DOHH2 (cell line): ENCODE results near the gene TMEM30B.

Source experiments
- H3F3A ChIP-seq: fragments of 200-600 bp; sonication (generic), shearing (Covaris generic); 2 replicates; pipeline ENCODE4 v1.6.0; 2016; ENCODE audit warnings: antibody characterized with exemption, mild to moderate bottlenecking; ENCODE audit not compliant: control insufficient read depth, insufficient read depth
- H3K27ac ChIP-seq: fragments of 200-600 bp; sonication (generic); 2 replicates; pipeline ENCODE4 v1.5.1; 2014; ENCODE audit warnings: low read depth, mild to moderate bottlenecking, low read length, moderate library complexity
- H3K27me3 ChIP-seq: fragments of 200-600 bp; sonication (generic); 2 replicates; pipeline ENCODE4 v1.6.1; 2014; ENCODE audit warnings: mild to moderate bottlenecking, low read length, mixed read lengths; ENCODE audit not compliant: control insufficient read depth
- H3K36me3 ChIP-seq: fragments of 200-600 bp; sonication (generic); 2 replicates; pipeline ENCODE4 v1.6.1; 2014; ENCODE audit warnings: mild to moderate bottlenecking, low read length, moderate library complexity, mixed read lengths; ENCODE audit not compliant: control insufficient read depth
- H3K4me1 ChIP-seq: fragments of 200-600 bp; sonication (generic); 2 replicates; pipeline ENCODE4 v1.6.1; 2014; ENCODE audit warnings: mild to moderate bottlenecking, low read length, mixed read lengths; ENCODE audit not compliant: control insufficient read depth
- H3K4me2 ChIP-seq: fragments of 200-600 bp; sonication (generic); 2 replicates; pipeline ENCODE4 v1.6.0; 2014; ENCODE audit warnings: mild to moderate bottlenecking, low read length, moderate library complexity
- H3K4me3 ChIP-seq: fragments of 200-600 bp; sonication (generic); 2 replicates; pipeline ENCODE4 v1.5.1; 2014; ENCODE audit warnings: mild to moderate bottlenecking, low read length, mixed read lengths
- H3K79me2 ChIP-seq: fragments of 200-600 bp; sonication (generic); 2 replicates; pipeline ENCODE4 v1.6.1; 2014; ENCODE audit warnings: mild to moderate bottlenecking, low read length, mixed read lengths; ENCODE audit not compliant: control insufficient read depth
- H3K9me2 ChIP-seq: fragments of 200-600 bp; sonication (generic); replicated peaks from 2 replicates; pipeline ENCODE4 v1.6.1; 2014; ENCODE audit warnings: mild to moderate bottlenecking, low read length, mixed read lengths; ENCODE audit not compliant: control insufficient read depth
- H3K9me3 ChIP-seq: fragments of 200-600 bp; sonication (generic); 2 replicates; pipeline ENCODE4 v1.6.1; 2014; ENCODE audit warnings: antibody characterized with exemption, low read length, mixed read lengths; ENCODE audit not compliant: control insufficient read depth, insufficient read depth
- H4K20me1 ChIP-seq: fragments of 200-600 bp; sonication (generic); 2 replicates; pipeline ENCODE4 v1.6.0; 2014; ENCODE audit warnings: low read depth, mild to moderate bottlenecking, antibody characterized with exemption, low read length, moderate library complexity; ENCODE audit not compliant: control insufficient read depth, insufficient read depth
- EZH2phosphoT487 ChIP-seq: fragments of 200-600 bp; sonication (generic); IDR thresholded peaks from 2 replicates; pipeline ENCODE4 v1.6.1; 2017; ENCODE audit warnings: borderline replicate concordance, mild to moderate bottlenecking, antibody characterized with exemption, low read length, moderate library complexity, mixed read lengths
- TF ChIP-seq, protein P1 (sequence below): fragments of 200-600 bp; sonication (generic); IDR thresholded peaks from one replicate; pipeline ENCODE4 v1.5.1; 2014; ENCODE audit warnings: antibody characterized with exemption, mild to moderate bottlenecking, low read depth, low read length; ENCODE audit not compliant: poor library complexity, severe bottlenecking

Gene TMEM30B

DNA sequence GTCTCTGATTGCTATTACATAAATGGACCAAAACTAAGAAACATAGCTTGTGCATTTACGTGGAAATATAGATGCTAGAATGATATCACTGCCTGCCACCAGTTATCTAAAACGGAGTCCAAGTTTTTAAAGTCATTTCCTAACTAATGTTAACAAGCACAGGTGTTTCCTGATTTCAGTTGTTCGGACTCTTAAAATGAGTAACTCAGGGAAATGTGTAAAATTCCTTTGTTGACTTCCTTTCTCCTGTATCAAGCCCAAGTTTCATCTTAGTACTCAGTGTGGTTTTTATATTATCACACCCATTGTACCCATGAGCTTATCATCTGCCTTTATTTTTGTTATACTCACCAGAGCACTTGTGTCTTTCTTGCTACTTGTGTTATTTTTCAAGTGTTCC is 27.1 kb upstream of the TMEM30B start:
- H3K27ac ChIP-seq, result no peak overlapping the region
- peaks cover 5% of the 10 kb centered on the region for H3K4me1 ChIP-seq
- no peaks in the 10 kb centered on the region for H3K27me3 ChIP-seq
- H3F3A ChIP-seq, result no peaks in the 10 kb centered on the region
- H3K9me2 ChIP-seq, result no peaks in the 10 kb centered on the region
- TF ChIP-seq, protein P1, sequence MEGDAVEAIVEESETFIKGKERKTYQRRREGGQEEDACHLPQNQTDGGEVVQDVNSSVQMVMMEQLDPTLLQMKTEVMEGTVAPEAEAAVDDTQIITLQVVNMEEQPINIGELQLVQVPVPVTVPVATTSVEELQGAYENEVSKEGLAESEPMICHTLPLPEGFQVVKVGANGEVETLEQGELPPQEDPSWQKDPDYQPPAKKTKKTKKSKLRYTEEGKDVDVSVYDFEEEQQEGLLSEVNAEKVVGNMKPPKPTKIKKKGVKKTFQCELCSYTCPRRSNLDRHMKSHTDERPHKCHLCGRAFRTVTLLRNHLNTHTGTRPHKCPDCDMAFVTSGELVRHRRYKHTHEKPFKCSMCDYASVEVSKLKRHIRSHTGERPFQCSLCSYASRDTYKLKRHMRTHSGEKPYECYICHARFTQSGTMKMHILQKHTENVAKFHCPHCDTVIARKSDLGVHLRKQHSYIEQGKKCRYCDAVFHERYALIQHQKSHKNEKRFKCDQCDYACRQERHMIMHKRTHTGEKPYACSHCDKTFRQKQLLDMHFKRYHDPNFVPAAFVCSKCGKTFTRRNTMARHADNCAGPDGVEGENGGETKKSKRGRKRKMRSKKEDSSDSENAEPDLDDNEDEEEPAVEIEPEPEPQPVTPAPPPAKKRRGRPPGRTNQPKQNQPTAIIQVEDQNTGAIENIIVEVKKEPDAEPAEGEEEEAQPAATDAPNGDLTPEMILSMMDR, result no peak
- no peak for TF ChIP-seq EZH2phosphoT487
- no peak overlapping the region for H3K4me3 ChIP-seq
- H3K4me2 ChIP-seq, result no peak overlapping the region
- peaks cover 13% of the 10 kb centered on the region for H3K9me3 ChIP-seq
- no peaks in the 10 kb centered on the region for H3K79me2 ChIP-seq
- no peaks in the 10 kb centered on the region for H3K36me3 ChIP-seq
- H4K20me1 ChIP-seq, result no peaks in the 10 kb centered on the region

DNA sequence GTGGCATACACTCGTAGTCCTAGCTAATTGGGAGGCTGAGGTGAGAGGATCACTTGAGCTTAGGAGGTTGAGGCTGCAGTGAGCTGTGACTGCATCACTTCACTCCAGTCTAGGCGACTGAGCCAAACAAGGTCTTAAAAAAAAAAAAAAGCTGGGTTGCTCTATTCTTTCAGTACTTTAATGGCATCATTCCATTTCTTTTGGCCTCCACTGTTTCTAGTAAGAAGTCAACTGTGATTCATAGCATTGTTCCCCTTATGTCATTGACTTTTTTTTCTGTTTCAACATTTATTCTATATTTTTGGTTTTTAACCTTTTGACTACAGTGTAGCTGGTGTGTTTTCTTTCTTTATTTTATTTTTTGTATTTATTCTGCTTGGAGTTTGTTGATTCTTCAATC is 23.6 kb upstream of the TMEM30B start:
- H3K27ac ChIP-seq, result no peak overlapping the region
- TF ChIP-seq, protein P1, result no peak
- no peak for TF ChIP-seq EZH2phosphoT487
- H3K4me1 ChIP-seq, result peaks cover 5% of the 10 kb centered on the region
- no peaks in the 10 kb centered on the region for H3K79me2 ChIP-seq
- H4K20me1 ChIP-seq, result no peaks in the 10 kb centered on the region
- H3K9me2 ChIP-seq, result no peaks in the 10 kb centered on the region
- no peaks in the 10 kb centered on the region for H3F3A ChIP-seq
- H3K36me3 ChIP-seq, result no peaks in the 10 kb centered on the region
- H3K4me2 ChIP-seq, result no peak overlapping the region
- peaks cover 5% of the 10 kb centered on the region; the same call in 1 of the 2 replicates for H3K9me3 ChIP-seq
- no peaks in the 10 kb centered on the region for H3K27me3 ChIP-seq
- no peak overlapping the region for H3K4me3 ChIP-seq

DNA sequence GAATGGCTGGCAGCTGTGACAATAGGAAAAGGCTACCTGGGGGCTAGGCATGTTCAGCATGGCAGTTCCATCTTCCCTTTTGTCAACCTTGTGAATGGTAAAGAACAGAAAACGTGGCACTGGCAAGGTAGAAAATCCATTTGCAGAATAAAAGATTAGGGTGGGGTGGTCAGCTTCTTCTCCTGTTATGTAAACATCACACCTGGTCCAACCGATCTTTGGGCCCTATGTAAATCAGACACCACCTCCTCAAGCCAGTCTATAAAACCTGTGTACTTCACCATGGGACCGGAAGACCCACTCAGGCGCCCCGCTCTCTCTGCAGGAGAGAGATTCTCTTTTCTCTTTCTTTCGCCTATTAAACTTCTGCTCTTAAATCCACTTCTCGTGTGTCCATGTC is 19.6 kb upstream of the TMEM30B start:
- Histone ChIP-seq H3K4me1 (peaks cover 5% of the 10 kb centered on the region), H3K27ac (no peak overlapping the region), H3F3A (no peaks in the 10 kb centered on the region), H4K20me1 (no peaks in the 10 kb centered on the region), H3K36me3 (no peaks in the 10 kb centered on the region), H3K9me2 (no peaks in the 10 kb centered on the region), H3K4me2 (no peak overlapping the region), H3K9me3 (no peaks in the 10 kb centered on the region), H3K27me3 (peaks cover 9% of the 10 kb centered on the region), H3K4me3 (no peak overlapping the region), H3K79me2 (no peaks in the 10 kb centered on the region)
- TF ChIP-seq, protein P1, result no peak
- no peak for TF ChIP-seq EZH2phosphoT487

DNA sequence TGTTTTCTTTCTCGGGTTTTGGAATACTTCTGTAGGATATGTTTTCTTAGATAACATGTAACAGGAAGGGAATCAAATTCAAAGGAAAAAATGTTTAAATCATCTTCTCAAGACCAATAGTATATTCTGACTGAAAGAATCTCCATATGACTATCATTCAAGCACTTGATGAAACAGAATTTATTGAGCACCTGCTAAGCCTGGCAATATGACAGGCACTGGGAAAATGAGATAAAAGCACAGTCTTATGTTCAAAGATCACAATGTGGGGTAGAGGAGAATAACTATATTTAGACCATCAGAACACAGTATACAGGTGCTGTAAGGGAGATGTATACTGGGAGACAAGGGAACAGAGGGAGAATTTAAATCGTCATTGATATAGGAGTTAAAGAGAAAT is 19.1 kb upstream of the TMEM30B start:
- Histone ChIP-seq H3K79me2 (no peaks in the 10 kb centered on the region), H3F3A (no peaks in the 10 kb centered on the region), H4K20me1 (no peaks in the 10 kb centered on the region), H3K36me3 (no peaks in the 10 kb centered on the region), H3K4me3 (no peak overlapping the region), H3K9me3 (no peaks in the 10 kb centered on the region), H3K4me1 (peaks cover 5% of the 10 kb centered on the region), H3K9me2 (no peaks in the 10 kb centered on the region), H3K4me2 (no peak overlapping the region), H3K27ac (no peak overlapping the region), H3K27me3 (peaks cover 12% of the 10 kb centered on the region)
- TF ChIP-seq, protein P1, result no peak
- TF ChIP-seq EZH2phosphoT487, result no peak
